Brain microvascular endothelial cell (primary cell): ENCODE data around the gene FAM222A.
A peak's percentile ranks its signal among the peaks of the same experiment; 100 is the strongest.

Experiments
- DNase-seq: peaks from one replicate; pipeline ENCODE4 v3.0.0-alpha.2; 2020
- H3K27ac ChIP-seq: fragments of 250-450 bp; sonication (Bioruptor Pico); 2 replicates; pipeline ENCODE4 v1.5.1; 2020; ENCODE audit warnings: mild to moderate bottlenecking, moderate library complexity
- H3K27me3 ChIP-seq: fragments of 250-450 bp; sonication (Bioruptor Pico); replicated peaks from 2 replicates; pipeline ENCODE4 v1.5.1; 2020; ENCODE audit warnings: mild to moderate bottlenecking
- H3K36me3 ChIP-seq: fragments of 250-450 bp; sonication (Bioruptor Pico); replicated peaks from 2 replicates; pipeline ENCODE4 v1.5.1; 2020; ENCODE audit warnings: mild to moderate bottlenecking
- H3K4me3 ChIP-seq: 2 replicates; pipeline ENCODE4 v1.5.1; 2011; ENCODE audit warnings: low read depth, mild to moderate bottlenecking, control low read depth, low read length, moderate library complexity
- CTCF ChIP-seq: IDR thresholded peaks from 2 replicates; pipeline ENCODE4 v1.5.1; 2011; ENCODE audit warnings: low read depth, mild to moderate bottlenecking, moderate library complexity, low read length, control low read depth, inconsistent platforms; ENCODE audit errors: missing control alignments
- in situ Hi-C: cut with HindIII; loops from 2 replicates; pipeline ENCODE4 v1.10.0; 2017; ENCODE audit warnings: low sequenced_read_pairs, low pct_ligation_motif_present

FAM222A gene

DNA sequence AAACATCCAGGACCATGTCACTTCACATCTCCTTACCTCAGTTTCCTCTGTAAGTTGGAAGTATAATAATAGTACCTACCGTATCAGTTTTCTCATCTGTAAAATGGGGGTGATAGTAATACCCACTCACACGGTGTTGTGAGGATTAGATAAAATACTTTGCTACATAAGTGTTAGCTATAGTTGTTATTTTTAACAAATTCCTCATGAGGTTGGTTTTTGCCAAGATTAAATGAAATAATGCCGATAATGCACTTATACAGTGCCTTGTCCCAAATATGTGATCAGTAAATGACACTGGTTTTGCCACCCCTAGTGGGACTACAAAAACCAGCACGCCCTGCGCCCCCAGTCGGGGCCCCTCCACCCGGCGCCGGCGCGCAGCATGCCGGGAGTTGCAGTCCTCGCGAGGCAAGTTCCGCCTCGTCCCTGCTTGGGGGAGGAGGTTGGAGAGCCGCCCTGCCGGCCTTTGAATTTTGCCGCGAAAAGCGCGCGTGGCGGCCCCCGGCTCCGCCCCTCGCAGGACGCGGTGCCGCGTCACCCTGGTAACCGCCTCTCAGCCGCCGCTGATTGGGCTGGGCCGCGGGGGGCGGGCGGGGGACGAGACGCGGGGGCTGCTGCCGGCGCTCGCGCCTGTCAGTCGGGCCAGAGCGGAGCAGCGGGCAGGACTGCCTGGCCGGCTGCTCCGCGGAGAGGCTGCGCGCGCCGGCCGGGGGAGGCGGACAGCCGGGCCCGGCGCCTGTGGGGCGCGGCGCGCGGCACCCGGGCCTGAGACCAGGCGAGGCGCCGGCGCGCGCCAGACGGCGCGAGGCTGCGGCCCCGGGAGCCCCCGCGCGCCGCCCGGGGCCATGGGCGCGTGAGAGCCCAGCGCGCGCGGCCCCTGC is at the start of gene FAM222A:
Gene FAM222A, plus strand, starts transcription at position 639 of the 884 bp plus-strand sequence. CDS start 30,322 bp downstream, outside the sequence.
- Histone ChIP-seq H3K36me3 (no peaks in the 10 kb centered on the region), H3K4me3 (peak within 1 kb of the TSS; percentile 51), H3K27me3 (peaks cover 36% of the 10 kb centered on the region), H3K27ac (no peak within 1 kb of the TSS)
- DNase-seq: peak; percentile 92
- peak; percentile 8 for TF ChIP-seq CTCF
- in situ Hi-C loops: no loop called here

DNA sequence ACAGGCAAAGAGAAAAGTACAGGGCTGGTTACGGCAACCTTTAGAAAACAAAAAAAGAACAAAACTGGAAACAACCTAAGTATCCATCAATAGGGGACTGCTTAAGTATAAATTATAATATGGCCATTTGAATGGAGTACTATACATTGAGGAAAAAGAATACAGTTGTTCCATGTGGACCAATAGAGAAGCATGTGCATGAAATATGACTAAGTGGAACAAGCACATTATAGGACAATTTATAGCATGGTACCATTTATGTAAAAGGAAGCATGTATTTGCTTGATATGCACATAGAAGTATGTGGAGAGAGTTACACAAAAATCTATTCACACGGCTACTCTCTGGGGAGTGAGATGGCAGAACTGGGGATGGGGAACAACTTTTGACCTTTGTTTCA is 49.2 kb upstream of the FAM222A start:
- in situ Hi-C loops: no loop called here
- no peaks in the 10 kb centered on the region for H3K36me3 ChIP-seq
- DNase-seq: no peak
- peaks cover 2% of the 10 kb centered on the region for H3K27me3 ChIP-seq
- no peak overlapping the region for H3K27ac ChIP-seq
- no peak for TF ChIP-seq CTCF
- H3K4me3 ChIP-seq: no peak overlapping the region

GRCh38 chr12:109666068-109666467 is 47.6 kb upstream of the FAM222A start:
- Histone ChIP-seq H3K4me3 (no peak overlapping the region), H3K27ac (no peak overlapping the region), H3K36me3 (no peaks in the 10 kb centered on the region), H3K27me3 (peaks cover 2% of the 10 kb centered on the region)
- in situ Hi-C loops: no loop called here
- DNase-seq: no peak
- TF ChIP-seq CTCF: no peak

GRCh38 chr12:109670731-109671130 is 42.9 kb upstream of the FAM222A start:
- no peaks in the 10 kb centered on the region for H3K36me3 ChIP-seq
- no peak overlapping the region for H3K4me3 ChIP-seq
- H3K27ac ChIP-seq: no peak overlapping the region
- peaks cover 2% of the 10 kb centered on the region for H3K27me3 ChIP-seq
- in situ Hi-C loops: no loop called here
- TF ChIP-seq CTCF: no peak
- no peak for DNase-seq

DNA sequence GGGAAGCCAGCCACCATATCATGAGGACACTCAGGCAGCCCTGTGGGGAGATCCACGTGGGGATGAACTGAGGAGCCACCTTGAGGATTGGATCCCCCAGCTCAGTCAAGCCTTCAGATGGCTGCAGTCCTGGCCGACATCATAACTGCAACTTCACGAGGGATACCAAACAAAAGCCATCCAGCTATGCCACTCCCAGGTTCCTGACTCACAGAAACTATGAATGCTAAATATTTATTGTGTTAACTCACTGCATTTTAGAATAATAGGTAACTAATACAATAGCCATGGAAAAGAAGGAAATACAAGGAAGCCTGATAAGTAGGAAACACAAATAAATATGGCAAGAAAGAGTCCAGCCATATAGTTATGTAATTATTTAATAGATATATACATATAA is 42.1 kb upstream of the FAM222A start:
- no peak for TF ChIP-seq CTCF
- H3K36me3 ChIP-seq: no peaks in the 10 kb centered on the region
- peaks cover 2% of the 10 kb centered on the region for H3K27me3 ChIP-seq
- no peak for DNase-seq
- H3K27ac ChIP-seq: no peak overlapping the region
- no peak overlapping the region for H3K4me3 ChIP-seq
- in situ Hi-C loops: no loop called here
